ENCODE measurements around the gene RFNG. TPM values are rescaled to one million over a fixed set of nuclear protein-coding genes. Genes with fewer than 3 reads are reported as not detected.

Gene RFNG
- total RNA-seq, 1 donor from 2014 or later, result 49.1 TPM

GRCh38 chr17:82089723-82090548 is 38.3 kb upstream of the RFNG start:
- DNase-seq (ENCODE audit: extremely low read depth, low read depth, low spot score), result no peak

DNA sequence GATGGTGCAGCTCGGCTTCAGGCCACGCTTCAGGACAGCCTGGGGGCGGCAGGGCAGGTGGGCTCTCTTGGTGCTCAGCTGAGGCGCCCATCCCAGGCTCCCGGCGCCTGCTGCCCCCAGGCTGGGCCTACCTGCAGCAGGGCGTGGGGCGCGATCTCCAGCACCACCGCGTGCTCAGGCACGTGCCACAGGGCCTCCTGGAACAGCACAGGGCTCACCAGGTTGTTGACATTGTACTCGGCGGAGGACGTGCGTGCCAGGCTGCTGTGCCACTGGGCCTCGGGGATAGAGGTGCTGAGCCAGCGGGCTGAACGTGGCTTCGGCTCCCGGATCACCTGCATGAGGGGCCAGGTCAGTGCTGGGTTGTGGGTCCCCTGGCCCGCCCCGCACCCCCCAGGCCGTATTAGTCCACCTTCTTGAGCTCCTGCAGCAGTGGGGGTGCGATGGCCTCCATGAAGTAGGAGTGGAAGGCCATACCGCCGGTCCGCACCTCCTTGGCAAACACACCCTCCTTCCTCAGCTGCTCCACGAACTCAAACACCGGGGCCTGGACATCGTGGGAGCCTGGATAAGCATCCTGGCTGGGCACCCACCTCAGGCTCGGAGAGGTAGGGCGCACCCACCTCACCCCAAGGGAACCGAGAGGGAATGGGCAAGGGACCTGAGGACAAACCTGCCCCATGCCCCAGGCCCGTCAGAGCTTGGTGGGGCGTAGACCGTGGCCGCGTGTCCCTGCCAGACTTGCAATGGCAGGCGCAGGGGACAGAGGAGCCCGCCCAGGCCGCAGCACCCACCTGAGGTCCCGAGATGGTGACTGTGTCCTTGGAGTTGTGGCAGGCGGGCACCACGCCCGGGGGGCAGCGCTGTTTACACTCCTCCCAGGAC is 37.5 kb upstream of the RFNG start:
- no peak for DNase-seq (ENCODE audit: extremely low read depth, low read depth, low spot score)

DNA sequence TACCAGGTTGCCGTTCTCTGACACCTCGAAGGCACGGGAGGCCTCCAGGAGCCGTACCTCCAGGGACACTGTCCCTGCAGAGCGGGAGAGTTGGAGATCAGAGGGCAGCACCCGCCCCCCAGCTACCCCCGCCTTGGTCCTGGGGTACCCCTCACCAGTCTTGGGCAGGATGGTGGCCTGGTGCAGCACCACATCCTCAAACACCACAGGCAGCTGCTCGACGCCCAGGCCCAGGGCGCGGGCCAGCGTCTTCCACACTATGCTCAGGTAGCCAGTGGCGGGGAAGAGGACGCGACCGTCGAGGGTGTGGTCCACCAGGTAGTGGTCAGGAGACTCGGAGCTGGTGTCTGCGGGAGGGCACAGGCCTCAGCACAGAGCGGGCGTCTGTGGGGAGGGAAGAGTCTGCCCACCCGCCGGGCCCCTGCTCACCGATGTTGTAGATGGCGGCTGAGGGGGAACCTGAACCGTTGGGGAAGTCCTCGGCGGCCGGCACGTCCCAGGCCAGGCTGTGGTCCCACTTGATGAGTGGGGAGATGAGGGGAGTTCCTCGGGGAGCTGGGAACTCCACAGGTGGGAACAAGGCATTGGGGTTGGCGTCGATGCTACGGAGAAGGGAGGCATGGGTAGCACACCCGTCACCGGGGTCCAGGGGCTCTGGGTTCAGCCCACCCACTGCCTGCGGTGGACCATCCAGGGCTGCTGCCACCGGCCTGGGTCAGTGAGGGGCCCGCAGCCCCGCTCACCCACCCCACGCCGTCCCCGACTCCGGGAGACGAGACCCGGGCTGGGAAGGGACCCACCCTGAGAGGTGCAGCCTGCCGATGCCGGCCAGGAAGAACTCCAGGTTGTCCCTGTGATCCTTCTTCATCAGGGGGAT is 36.6 kb upstream of the RFNG start:
- no peak for DNase-seq (ENCODE audit: extremely low read depth, low read depth, low spot score)

DNA sequence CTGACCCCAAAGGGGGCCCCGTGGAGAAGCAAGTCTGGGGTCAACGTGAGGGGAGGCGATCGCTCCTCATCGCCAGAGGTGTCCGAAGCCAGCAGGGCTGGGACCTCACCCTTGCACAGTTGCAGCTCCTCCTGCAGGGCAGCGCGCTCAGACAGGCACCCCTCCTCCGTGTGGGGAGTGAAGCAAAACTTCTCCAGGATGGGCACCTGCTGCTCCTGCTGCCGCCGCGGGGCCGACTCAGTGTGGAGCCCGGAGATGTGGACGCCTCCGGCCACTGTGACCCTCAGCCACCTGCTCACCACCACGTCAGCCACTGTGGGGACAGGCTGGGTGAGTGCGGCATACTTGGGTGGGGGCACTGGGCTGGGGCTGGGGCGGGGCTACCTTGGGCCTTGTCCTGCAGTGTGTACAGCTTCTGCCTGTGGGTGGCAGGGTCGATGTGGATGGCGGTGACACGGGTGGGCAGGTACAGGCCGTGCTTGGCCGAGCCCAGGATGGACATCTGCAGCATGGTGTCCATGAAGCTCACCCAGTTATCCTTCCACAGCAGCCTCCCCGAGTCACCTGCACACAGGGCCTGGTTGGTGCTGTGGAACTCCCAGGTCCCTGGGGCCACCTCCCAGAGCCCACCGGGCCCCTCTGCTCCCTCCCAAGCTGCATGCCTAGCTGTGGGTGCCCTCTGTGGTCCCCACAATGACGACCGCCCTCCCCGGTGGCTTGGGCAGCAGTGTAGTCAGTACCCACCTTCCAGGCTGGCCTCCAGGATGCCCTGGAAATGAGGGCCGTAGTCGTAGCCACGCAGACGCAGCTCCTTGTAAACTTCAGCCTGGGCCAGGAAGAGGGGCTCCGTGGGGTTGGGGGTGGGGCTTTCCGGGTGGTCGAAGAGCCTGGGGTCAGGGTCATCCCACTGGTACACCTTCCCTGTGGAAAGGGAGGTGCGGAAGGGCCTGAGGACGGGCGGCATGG is 35.6 kb upstream of the RFNG start:
- DNase-seq (ENCODE audit: extremely low read depth, low read depth, low spot score), result no peak

DNA sequence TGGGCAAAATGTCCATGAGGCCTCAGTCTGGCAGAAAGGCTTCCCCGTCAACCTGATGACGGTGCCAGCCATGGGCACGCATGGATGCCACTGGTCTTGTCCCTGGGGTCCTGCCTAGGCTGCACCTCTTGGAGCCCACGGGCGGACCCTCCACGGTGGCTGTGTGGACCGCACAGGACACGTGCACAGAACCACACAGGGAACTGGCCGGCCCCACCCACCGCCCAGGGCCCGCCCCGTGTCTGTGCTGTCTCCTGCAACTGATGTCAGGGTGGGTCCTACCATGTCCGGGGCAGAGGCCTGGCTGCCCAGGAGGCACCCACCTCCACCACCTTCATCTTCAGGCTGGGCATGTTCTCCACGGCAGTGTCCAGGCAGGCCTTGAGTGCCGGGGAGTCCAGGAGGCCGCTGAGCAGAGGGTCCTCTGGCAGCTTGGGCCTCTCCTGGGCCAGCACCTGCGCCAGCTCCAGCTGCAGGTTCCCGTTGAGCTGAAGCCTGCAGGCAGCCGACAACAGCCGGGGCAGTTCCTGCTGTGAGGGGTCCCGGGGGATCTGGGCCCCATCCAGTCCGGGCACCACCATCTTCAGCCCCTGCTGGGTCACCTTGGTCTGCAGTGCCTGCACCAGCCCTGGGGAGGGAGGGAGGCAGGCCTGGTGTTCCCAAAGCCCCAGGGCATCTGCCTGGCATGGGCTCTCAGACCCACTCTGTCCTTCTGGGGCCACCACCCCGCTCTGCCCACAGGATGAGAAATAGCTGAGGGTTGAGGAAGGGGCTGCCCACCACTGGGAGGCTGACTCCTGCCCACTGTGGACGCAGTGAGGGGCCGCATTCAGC is 34.5 kb upstream of the RFNG start:
- DNase-seq (ENCODE audit: extremely low read depth, low read depth, low spot score), result no peak

DNA sequence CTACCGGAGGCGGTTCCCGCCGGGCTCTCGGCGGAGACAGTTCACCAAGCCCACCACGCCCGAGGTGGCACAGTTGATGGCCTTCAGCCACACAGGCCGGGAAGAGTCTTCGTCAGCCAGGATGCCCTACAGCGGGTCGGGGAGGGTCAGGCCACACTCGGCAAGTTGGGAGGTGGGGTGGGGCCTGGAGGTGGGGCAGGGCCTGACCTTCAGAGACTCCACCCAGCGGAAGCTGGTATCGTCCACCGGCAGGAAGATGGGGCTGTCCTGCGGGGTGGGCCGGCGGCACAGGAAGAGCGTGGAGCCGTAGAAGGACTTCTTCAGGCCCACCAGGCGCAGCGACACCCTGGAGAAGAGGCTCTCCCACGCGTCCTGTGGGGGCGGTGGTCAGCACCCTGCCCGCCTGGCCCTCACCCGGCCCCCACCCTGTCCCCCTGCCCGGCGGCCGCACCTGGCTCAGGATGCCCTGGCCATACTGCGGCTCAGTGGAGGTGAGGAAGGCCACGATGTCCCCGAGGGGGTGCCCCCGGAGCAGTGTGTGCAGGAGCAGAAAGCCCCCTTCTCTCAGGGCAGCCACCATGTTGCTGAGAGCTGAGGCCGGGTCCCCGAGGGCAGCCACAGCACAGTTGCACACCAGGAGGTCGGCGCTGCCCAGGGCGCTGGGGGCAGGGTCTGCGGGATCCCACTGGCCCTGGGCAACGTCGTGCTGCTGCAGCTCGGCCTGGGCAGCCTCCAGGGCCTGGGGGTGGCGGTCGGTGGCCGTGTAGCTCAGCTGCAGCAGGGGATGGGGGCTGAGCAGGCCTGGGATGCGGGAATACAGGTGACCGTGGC is 33.6 kb upstream of the RFNG start:
- DNase-seq (ENCODE audit: extremely low read depth, low read depth, low spot score), result no peak

- no peak for DNase-seq (ENCODE audit: extremely low read depth, low read depth, low spot score)
These were observed 32.9 kb upstream of the RFNG start for GRCh38 chr17:82084373-82085030.

- no peak for DNase-seq (ENCODE audit: extremely low read depth, low read depth, low spot score)
These were observed 32.1 kb upstream of the RFNG start for GRCh38 chr17:82083533-82084359.

DNA sequence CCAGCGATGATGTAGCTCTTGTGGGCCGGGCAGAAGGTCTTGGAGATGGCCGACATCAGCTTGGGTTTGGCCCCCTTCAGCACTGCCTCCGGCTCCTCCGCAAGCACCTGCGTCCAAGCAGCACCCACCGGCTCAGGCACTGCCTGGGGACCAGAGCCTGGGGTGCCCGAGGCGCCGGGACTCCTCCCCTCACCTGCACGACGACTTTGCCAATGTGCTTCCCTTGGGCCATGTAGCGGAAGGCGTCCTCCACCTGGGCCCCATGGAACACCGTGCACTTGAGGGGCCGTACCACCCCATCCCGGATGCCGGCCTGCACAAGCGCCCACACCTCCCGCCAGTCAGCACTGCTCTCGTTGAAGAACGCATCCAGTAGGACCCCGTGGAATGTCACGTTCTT is 31.4 kb upstream of the RFNG start:
- no peak for DNase-seq (ENCODE audit: extremely low read depth, low read depth, low spot score)

GRCh38 chr17:82082456-82082855 is 30.8 kb upstream of the RFNG start:
- no peak for DNase-seq (ENCODE audit: extremely low read depth, low read depth, low spot score)

- DNase-seq (ENCODE audit: extremely low read depth, low read depth, low spot score), result no peak
These were observed 30.4 kb upstream of the RFNG start for GRCh38 chr17:82081966-82082365.

DNA sequence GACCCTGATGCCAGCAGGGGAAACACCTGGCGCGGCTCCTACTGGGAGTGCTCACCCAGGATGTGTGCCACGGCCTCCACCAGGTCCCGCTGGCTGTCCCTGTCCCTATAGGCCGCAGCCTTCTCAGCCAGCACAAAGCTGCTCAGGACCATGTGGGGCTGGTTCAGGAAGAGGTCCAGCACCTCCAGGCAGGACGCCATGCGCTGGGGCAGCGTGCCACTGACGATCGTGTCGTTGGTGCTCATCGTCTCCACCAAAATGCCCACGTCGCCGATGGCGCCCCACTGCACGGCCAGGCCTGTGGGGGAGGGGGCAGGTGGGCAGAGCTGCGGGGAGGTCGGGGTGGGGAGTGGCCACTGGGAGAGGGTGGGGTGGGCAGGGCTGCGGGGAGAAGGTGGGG is 29.9 kb upstream of the RFNG start:
- DNase-seq (ENCODE audit: extremely low read depth, low read depth, low spot score), result no peak

DNA sequence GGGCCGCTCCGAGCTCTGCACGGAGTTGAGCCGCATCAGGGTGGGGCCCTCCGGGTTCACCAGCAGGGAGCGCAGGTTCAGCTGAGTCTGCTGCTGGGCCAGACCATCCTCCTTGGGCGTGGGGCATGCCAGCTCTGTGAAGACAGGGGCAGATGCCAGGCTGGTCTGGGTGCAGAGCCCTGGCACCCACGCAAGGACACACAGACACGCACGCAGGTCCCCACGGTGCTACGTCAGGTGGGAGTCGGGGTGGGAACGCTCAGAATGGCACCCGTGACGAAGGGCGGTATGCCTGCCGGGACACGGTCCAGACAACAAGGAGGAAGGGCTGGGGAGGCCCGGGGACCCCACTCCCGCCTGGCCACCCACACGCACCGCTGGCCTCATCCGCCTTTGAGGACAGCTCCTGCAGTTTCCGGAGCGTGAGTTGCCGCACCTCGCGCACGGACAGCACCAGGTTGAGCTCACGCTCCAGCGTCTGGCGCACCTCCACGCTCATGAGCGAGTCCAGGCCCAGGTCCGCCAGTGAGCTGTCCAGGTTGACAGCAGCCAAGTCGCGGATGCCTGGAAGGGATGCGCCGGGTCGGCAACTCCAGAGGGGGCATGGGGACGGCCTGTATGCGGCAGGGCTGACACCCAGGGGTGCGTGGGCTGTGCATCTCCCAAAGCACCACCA is 29.3 kb upstream of the RFNG start:
- DNase-seq (ENCODE audit: extremely low read depth, low read depth, low spot score), result no peak

DNA sequence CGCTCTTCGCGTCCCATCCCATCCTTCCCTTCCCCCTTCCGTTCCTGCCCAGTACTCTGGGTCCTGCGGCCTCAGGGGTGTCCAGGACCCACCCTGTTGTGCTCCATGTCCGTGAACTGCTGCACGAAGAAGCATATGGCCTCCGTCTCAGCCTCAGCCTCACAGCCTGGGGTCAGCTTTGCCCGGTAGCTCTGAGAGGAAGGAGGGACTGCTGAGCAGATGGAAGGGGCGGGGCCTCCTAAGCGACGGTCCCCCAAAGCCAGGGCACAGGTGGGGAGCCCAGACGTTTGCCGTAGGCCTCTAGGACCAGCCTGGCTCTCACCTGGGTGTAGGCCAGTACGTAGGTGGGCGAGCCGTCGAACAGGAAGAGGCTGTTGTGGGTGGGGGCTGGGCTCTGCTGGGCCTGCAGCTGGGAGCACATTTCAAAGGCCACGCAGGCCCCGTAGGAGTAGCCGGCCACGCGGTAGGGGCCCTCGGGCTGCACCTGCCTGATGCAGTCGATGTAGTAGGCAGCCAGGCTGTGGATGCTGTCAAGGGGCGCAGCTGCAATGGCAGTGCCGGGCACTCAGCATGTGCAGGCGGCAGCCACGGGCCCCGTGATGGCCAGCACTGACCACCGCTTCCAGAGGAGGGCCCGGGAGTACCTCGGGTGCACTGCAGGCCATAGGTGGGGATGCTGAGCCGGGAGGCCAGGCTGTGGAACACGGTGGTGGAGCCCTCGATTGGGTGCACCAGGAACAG is 28.6 kb upstream of the RFNG start:
- no peak for DNase-seq (ENCODE audit: extremely low read depth, low read depth, low spot score)

DNA sequence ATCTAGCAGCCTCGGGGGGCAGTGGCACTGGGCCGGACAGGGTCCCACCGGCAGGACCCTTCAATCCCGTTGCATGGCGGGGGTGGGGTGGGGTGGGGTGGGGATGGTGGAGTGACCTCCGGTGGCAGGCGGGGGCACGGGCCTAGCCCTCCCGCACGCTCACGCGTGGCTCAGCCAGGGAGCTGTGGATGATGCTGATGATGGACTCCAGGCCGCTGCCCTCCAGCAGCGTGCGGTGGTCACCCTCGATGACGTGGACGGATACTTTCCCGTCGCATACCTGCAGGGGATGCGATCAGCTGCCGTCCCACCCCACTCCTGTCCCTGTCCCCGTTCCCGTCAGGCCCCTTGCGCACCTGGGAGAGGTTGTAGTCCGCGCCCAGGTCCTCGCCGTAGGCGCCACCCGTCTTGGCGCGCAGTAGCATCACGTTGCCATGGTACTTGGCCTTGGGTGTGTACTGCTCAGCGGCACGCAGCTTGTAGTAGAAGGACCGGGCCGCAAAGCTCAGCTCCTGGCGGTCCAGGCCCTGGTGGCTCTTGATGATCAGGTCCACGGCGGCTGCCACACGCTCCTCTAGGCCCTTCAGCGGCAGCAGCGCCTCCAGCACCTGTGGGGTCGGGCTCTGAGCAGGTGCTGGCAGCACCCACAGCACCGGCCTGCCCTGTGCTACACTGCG is 27.5 kb upstream of the RFNG start:
- no peak for DNase-seq (ENCODE audit: extremely low read depth, low read depth, low spot score)
